Measurements from ENCODE around the gene PACSIN2.
A peak's percentile ranks its signal among the peaks of the same experiment; 100 is the strongest.
"Not testable (repeated sequence)": the region's sequence is repeated elsewhere in the genome, so short reads cannot be mapped to it uniquely, and the experiment has no call there.

The PACSIN2 gene

DNA sequence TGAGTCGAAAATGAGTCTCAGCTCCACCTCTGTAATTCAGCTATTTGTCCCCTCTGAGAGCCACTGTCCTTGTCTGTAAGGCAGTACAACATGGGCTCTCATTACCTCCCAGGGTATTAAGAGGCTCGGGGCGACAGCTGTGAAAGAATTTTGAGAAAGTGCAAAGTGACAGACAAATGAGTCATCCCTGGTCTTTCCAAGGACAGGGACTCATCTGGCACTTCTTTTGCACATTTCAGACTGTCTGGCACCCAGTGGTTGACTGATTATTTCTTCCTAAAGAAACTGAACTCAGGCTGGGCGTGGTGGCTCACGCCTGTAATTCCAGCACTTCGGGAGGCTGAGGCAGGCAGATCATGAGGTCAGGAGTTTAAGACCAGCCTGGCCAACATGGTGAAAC, 95.8 kb downstream of the PACSIN2 start:
- ChIA-PET CTCF (no interaction called here), POLR2A (ENCODE audit: low non-redundant PET) (no interaction called here)
- H3K27ac ChIP-seq, result peak overlapping the region; percentile 87
- TF ChIP-seq CTCF (conservative IDR thresholded peaks at IDR 0.05; ENCODE audit: low read depth), result no peak
- peak; percentile 24 for DNase-seq (ENCODE audit: low spot score)

DNA sequence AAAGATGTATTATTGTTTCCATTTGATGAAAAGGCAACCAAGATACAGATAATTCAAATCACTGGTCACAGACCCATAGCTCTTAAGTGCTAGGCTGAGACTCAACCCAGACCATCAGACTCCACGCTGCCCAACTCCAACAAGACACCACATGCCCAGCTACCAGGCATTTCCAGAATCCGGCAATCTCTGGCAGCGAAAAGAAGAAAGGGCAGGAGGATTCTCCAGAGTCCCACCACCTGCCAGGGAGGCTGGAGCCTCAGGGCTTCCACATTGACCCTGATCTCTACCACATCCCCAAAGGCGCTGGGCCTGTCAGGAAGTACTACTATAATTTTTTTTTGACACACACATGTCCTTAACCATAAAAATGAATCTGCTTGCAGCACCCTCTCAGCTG, 96.4 kb downstream of the PACSIN2 start:
- peak; percentile 71 for DNase-seq (ENCODE audit: low spot score)
- no peak for TF ChIP-seq CTCF (conservative IDR thresholded peaks at IDR 0.05; ENCODE audit: low read depth)
- H3K27ac ChIP-seq, result peak overlapping the region; percentile 87
- ChIA-PET CTCF (interaction anchor here (0.6 kb wide), 1 partner anchor 22 kb away, joined by 4 read pairs; no protein-coding TSS in a partner anchor), POLR2A (ENCODE audit: low non-redundant PET) (no interaction called here)

DNA sequence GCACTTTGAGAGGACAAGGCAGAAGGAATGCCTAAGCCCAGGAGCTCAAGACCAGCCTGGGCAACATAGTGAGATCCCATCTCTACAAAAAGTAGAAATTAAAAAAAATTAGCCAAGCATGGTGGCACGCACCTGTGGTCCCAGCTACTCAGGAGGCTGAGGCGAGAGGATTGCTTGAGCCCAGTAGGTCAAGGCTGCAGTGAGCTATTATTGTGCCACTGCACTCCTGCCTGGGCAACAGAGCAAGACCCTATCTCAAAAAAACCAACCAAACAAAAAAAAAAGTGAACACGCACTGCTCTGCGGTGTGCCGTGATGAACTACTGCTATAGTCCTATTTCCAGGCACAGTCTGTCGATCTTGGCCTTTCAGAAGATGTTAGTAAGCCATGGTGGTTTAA, 97.6 kb downstream of the PACSIN2 start:
- DNase-seq (ENCODE audit: low spot score); POLR2A ChIA-PET (ENCODE audit: low non-redundant PET); H3K27ac ChIP-seq; CTCF ChIA-PET: not testable (repeated sequence)

DNA sequence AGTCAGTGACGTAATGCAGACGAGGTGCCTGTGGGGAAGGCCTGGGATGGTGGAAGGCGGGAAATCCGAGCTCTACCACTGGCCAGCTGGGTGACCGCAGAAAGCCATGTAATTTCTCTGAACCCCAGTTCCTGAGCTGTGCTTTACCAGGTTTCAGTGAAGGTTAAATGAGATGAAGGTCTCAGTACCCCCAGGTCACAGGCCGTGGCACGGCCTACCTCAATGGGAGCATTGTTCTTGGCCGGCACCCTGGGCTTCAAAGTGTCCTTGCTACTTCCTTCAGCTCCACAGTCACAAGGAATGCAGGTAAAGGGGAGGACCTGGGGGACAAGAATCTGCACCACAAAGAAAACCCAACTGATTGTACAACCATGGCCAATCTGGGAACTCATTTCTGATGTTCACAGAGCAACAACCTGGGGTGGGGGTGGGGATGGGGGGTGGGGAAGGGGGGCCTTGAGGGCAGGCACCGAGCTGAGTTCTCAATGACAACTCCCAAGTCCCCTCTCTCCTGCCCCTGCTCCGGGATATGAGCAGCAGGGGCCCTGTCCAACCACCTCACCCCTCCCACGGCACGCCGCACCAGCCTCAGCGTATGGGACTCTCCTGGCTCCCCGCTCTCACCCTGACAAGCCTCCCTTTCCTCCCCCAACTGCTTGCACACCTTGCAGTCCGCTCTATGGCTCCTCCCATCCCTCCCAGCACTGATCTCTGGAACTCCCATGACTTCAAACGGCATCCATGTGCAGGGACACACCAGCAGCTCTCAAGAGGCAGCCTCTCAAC, 98.8 kb downstream of the PACSIN2 start:
- POLR2A ChIA-PET (ENCODE audit: low non-redundant PET), result no interaction called here
- DNase-seq (ENCODE audit: low spot score), result no peak
- CTCF ChIA-PET, result no interaction called here
- TF ChIP-seq CTCF (conservative IDR thresholded peaks at IDR 0.05; ENCODE audit: low read depth), result no peak
- H3K27ac ChIP-seq, result no peak overlapping the region

- POLR2A ChIA-PET (ENCODE audit: low non-redundant PET), result no interaction called here
- DNase-seq (ENCODE audit: low spot score), result no peak
- CTCF ChIA-PET, result interaction anchor here (0.6 kb wide), 1 partner anchor 50 kb away, joined by 3 read pairs; no protein-coding TSS in a partner anchor
- TF ChIP-seq CTCF (conservative IDR thresholded peaks at IDR 0.05; ENCODE audit: low read depth), result no peak
- 0 out of 2 replicates have a peak overlapping the region, but pooled peaks have one; percentile 10 for H3K27ac ChIP-seq
Observed at GRCh38 chr22:42914511-42915076, 100.4 kb downstream of the PACSIN2 start.

GRCh38 chr22:42913874-42914510, 101.0 kb downstream of the PACSIN2 start:
- ChIA-PET CTCF (interaction anchor here (0.6 kb wide), 1 partner anchor 76 kb away, joined by 3 read pairs; no protein-coding TSS in a partner anchor), POLR2A (ENCODE audit: low non-redundant PET) (no interaction called here)
- no peak for TF ChIP-seq CTCF (conservative IDR thresholded peaks at IDR 0.05; ENCODE audit: low read depth)
- H3K27ac ChIP-seq, result 0 out of 2 replicates have a peak overlapping the region, but pooled peaks have one; percentile 10
- DNase-seq (ENCODE audit: low spot score), result no peak

All from RWPE1 (cell line).